HG03060 (cell line): ENCODE results near the gene MLPH.

Experiments used
- ATAC-seq: cut with Tn5 transposase; IDR thresholded peaks from one replicate; pipeline ENCODE4 v1.9.1; 2021; ENCODE audit warnings: low read depth, moderate number of reproducible peaks; ENCODE audit not compliant: unreplicated experiment

MLPH gene

DNA sequence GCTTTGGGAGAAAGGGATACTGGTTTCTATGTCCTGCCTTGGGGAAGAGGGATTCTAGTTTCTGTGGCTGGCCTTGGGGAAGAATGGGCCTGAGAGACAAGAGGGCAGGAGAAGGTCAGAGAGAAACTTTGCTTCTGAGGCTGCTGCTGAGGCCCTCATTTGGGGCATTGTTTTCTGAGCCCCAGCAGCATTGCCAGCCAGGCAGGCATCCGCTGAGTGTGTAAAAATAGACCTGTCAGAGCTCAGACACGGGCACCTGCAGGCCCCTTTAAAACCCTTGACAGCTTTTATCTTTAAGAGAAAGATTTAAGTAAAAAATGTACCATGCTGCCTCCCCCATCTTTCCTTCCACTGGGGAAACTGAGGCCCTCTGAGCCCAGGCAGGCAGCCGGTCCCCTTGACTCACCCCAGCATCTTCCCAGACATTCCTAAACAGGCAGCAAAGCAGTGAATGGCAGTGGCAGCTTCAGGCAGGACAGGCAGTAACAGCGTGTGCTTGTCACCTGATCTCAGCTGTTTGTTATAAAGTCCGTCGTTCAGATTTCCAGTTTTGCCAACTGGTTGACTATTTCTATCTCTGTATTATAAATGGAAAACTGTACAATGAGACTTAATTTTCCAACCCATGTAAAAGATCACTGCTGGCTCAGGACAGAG, 27.6 kb downstream of the MLPH start:
- ATAC-seq, result no peak

DNA sequence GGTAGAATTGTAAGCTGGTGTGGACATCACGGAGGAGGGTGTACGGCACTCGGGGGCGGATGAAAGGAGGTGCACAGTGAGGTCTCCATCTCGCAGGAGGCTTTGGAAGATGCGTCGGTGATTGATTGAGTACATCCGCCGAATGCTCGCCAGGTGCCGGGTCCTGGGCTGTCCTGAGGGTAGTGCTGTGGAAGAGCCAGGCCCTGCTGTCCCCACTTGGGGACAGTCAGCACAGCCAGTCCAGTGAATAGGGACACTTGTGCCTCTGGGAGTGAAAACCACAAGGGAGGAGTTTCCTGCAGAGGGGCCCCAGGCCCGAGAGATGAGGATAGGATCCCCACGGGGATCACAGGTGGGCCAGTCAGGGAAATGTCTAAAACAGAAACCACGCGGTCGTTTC, 28.1 kb downstream of the MLPH start:
- no peak for ATAC-seq

DNA sequence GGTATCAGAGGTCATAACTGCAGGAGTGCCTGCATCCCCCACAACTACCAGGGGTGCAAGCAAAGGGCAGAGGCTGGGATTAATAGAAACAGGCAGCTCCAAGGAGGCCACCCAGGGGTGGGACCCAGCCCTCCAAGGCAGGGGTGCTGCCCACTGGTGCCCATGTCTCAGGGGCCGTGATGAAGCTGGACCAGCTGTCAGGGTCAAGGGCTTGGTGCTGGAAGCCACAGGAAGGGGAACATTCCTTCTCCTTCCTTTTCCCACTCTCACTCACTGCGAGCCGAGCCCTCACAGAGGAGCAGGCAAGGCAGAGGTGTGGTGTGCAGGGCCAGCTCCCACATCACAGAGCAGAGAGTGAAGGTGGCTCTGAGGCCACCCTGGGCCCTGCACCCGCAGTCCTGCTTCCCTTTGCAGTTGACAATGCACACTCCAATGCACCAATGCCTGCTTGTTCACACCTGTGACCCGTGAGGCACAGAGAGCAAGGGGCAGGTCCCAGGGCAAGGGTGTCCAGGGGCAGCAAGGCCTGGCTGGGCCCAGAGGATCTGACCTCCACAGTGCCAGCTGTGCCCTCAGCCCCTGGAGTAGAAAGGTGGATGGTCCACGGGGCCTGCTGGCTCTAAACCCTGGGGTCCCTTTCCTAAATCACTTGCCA, 28.7 kb downstream of the MLPH start:
- no peak for ATAC-seq

DNA sequence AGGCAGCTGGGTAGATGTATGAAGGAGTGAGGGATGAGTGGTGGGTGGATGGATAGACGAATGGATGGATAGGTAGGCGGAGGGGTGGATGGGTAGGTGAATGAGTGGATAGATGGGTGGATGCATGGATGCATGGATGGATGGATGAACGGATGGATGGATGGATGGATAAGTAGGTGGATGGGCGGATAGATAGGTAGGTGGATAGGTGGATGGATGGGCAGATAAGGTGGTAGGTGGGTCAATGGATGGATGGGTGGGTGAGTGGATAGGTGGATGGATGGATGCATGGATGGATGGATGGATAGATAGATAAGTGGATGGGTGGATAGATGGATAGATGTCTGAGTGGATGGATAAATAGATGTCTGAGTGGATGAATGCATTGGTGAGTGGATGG, 30.1 kb downstream of the MLPH start:
- no peak for ATAC-seq

DNA sequence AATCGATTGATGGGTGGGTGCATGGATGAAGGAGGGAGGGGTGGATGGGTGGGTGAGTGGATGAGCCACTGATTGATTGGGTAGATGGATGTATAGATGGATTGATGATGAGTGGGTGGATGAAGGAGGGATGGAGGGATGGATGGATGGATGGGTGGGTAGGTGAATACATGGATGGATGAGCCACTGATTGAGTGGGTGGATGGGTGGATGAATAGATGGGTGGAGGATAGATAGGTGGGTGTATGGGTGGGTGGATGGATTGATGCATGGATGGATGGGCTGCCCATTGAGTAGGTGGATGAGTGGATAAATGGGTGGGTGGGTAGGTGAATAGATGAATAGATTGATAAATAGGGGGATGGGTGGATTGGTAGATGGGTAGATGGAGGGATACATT, 30.9 kb downstream of the MLPH start:
- ATAC-seq, result no peak

DNA sequence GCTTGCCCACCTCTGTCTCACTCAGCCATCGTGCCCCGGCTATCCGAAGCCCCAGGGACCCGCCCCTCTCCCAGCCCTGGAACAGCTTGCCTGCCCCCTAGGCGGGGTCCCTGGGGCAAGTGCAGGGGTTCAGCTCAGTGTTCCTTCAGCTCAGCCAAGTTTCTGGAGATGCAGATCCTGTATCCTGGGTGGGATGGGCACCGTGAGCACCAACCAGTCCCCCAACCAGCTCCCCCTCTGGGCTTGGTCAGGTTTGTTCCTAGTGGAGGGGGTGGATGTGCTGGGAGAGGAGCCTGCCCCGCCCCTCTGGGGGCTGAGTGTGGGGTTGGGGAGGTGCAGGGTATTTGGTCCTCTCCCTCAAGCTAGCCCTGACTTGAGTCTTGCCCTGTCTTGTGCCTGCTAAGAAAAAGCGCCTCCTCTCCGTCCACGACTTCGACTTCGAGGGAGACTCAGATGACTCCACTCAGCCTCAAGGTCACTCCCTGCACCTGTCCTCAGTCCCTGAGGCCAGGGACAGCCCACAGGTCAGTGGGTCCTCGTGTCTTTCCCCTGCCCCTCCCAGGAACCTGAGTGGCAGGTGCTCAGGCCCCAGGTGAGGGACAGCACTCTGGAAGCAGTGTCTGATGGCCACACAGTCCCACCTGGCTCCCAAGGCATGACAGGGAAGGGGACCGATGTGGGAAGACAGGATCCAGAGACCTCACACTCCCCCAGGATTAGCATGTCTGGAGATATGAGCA, 32.6 kb downstream of the MLPH start:
- no peak for ATAC-seq

DNA sequence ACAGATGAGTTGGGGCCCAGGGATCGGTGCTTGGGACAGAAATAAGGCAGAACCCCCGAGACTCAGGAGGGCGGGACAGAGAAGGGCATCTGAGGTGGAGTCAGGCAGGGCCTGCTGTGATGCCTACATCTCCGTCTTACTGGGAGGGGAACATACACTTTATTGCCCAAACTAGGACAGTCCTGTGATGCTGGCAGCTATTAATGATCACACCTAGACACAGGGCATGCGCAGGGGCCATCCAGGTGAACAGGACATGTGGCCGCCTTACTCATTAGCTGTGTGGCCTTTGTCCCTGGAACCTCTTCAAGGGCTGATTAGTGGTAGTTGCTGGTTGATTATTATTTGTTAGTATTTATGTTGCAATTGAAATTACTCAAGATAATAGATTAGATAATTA, 33.2 kb downstream of the MLPH start:
- no peak for ATAC-seq

DNA sequence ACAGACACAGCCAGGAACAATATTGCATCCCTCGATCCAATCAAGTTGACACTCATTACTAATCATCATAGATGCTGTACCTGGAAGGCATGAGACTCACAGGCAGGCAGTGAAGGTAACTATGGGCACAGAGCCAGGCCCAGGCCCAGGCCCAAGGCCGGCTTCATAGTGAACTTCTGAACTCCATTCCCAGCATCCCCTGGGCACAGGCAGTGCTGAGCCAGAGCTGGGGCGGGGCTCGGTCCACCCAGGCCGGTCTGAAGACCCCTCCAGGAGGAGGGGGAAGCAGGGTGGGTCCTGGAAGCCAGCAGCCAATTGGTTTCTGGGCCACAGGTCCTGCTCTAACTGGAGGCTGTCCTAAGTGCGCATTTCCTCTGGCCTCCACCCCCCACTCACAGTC, 37.6 kb downstream of the MLPH start:
- no peak for ATAC-seq

DNA sequence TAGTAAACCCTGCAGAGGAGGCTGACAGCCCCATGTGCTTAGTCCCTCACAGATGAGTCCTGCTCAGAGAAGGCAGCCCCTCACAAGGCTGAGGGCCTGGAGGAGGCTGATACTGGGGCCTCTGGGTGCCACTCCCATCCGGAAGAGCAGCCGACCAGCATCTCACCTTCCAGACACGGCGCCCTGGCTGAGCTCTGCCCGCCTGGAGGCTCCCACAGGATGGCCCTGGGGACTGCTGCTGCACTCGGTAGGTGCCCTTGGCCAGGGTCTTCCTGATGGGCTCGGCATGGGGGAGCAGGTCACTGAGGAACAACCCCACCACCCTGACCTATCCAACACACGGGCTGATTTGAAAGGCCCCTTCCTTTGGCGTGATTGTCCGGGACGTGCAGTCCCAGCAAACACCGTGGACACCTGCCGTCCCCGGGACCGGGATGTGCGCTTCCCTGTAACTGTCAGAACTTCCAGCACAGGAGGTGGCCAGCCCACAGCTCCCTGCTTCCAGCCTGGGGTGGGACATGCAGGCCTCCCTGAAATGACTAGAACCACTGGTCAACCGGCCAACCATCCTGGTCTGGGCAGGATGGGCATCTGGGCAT, 38.6 kb downstream of the MLPH start:
- ATAC-seq, result no peak

DNA sequence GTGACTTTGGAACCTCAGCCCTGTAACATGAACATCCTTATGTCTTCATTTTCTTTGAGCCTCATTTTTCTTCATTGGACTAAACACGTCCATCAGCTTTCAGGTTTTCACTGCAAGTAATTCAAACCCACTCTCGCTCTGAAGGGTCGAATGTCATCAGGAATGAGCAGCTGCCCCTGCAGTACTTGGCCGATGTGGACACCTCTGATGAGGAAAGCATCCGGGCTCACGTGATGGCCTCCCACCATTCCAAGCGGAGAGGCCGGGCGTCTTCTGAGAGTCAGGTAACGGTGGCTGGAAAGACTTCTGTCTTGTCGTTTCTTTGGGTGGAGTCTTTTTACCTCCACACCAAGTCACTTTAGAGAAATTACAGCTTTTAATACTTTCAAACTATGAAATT, 40.2 kb downstream of the MLPH start:
- no peak for ATAC-seq

DNA sequence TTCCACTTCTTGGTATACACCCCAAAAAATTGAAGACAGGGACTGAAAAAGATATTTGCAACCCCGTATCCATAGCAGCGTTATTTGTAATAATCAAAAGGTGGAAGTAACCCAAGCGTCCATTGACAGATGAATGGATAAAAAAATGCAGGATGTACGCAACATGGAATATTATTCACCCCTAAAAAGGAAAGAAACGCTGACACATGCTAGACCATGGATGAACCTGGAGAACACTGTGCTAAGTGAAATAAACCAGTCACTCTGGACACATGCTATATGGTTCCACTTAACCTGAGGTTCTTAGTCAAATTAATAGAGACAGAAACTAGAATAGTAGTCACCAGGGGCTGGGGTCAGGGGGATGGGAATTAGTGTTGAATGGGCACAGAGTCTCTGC, 40.7 kb downstream of the MLPH start:
- no peak for ATAC-seq

DNA sequence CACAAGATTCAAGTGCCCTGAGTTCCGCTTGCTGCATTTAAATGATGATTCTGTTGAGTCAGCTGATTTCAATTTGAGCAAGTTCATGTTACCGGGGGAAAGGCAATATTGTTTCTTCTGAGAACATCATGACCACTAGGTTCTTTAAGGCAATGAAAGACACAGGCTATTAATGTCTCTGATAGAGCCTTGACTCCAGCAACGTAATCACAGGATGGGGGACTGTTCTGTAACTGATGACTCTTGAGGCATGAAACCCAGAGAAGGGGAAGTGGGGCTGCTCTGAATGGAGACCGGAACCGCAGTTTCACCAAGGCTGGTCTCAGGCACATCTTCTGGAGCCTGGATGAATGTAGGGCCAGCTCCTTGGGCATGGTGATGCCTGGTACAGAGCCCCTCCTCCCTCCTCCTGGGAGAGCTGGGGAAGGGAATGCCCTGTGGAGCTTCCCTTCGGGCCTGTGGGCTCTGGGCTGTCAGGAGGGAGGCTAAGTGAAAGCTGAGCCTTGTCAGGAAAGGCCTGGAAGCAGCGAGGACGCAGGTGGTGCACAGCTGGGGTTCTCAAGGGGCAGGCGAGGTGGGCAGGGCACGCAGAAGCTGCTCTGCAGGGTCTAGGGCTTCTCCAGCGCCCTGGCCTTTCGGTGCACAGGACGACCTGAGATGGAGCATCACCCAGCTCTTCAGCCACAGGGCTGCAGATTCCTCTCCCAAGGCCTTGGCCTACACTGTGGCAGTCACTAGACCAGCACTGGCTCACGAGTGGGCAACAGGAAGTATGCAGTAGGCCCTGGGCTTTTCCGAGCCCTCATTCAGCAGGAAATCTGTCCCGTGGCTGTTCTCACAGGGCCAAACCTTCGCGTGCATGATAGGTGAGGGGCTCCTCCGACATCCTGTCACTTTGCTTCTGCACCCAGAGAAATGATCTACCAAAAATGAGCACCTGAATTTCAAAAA, 42.7 kb downstream of the MLPH start:
- no peak for ATAC-seq

DNA sequence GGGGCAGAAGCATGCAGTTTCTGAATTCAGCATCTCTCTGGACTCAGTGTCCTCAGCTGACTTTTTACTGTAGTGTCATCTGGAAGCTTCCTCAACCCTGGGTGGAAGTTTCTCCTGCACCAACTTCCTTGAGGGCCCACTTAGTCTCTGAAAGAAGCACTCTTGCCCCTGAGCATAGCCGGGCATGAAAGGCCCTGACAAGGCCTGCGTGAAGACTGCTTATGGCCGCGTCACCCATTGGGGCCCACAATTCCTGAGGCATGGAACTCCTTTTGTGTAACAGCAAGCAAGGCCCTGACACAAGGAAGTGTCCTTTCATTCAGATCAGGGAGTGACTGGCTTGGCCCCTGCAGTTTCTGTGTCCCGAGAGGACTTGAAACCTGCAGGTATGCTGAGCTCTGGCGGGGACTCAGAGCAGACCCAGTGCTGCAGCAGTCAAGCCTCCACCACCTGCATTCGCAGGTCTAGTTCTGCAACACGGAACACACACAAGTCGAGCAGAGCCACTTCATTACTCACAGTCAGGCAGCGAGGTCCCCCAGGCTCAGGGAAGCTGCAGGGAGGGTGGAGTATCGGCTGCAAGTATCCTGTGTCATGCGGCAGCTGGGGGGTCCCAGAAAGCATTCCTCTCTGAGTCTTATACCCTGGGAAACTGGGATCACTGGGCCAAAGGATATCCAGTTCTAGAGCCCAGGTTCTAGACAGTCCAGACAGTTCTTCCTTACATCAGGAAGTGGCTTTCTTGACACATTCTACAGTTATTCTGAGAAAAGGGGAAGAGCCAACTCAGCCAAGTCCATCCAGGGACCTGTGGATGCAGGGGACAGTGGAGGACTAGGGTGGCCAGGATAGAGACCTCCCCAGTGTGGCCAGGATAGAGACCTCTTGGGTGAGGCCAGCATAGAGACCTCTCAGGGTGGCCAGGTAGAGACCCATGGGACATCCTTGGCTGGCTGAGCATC, 43.7 kb downstream of the MLPH start:
- ATAC-seq, result no peak

DNA sequence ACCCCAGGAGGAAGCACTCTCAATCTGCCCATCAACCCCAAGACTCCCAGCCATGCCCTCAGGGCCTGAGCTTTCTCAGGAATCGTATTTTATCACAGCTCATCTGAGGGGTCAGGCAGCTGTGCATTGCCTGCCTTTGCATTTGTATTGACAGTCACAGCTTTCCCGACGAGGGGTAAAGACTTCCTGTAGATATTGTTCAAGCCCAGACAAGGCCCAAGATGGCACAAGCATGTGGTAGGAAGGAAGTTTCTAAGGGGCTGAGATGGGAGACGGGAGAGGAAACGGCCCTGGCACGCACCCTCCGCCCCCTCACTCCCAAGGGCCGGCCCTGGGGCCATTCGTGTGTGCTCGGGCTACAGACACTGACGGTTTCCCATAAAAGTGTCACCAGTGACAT, 45.1 kb downstream of the MLPH start:
- no peak for ATAC-seq

DNA sequence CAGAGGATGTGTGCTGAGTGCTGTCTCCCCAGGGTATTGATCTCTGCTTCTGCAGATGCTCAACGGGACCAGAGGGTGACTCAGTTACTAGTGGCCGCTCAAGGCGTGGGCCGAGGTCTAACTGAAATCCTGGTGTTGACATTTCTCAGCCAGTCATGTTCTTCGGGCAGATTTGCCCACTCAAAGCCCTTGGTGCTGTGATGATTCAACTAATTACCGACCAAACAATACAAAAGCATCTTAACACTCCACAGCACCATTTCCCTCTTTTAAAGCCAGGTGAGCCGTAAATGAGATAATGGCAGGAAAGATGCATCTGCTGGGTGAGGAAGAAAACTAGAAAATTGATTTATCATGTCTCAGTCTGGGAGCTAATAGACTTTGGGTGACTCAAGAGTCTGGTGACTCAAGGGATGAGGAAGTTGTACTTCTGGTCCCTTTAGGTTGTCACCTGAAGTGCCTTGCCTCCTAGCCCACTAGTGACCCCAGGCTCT, 46.7 kb downstream of the MLPH start:
- ATAC-seq, result no peak

DNA sequence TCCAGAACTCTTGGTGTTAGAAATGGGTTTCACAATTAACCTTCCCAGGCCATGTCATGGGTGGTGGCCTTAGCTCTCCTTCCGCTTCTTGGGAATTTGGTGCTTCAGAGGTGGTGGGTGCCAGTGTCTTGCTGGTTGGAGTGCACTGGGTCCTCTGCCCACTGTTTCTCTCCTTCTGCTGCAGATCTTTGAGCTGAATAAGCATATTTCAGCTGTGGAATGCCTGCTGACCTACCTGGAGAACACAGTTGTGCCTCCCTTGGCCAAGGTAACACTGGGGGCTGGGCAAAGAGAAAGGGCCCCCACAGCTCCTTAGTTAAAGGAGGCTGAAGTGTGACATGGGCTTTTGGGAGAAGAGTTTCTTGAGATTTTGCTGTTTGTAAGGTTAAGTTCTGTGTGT, 47.3 kb downstream of the MLPH start:
- ATAC-seq, result no peak

DNA sequence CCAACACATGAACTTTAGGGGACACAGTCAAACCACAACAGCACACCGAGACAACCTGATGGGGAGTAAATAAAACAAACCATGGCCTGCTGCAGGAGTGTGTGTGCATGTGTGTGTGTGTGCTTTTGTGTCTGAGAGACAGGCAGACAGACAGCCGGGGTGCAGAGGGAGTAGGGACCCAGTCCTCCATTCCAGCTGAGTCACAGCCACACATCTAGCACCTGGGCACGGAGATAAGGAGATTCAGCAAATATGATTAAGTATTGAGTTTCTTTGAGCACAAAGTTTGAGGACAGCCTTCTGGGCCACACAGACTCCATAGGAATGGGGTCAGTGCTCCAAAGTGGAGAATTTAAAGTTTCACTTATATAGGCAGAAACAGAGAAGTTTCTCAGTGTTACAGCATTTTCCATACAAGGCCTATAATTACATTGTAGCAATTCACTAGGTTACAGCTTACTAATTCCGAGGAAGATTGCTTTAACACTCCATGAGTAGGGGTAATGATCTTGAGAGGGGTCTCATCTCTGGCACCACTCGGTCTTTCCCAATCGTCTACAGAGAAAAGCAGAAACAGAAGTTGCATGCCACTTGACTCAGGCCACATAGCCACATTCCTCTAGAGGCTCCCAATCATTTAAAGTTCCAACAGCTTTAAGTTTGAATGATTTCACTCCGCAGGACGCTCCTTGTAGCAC, 48.5 kb downstream of the MLPH start:
- ATAC-seq, result no peak

DNA sequence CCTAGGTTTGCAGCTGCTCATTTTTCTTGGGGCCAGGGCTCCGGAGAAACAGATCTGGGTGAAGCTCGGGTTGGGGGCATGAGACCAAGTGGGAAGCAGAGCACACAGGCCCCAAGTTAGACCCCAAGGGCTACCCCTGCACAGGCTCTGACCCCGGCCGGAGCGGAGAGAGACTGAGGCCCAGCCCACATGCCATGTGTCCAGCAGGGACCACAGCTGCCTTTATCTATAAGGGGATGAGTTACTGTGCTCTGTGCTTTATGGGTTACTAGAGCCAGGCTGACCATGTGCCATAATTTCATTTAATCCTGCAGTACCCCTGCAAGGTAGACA, 49.0 kb downstream of the MLPH start:
- no peak for ATAC-seq

DNA sequence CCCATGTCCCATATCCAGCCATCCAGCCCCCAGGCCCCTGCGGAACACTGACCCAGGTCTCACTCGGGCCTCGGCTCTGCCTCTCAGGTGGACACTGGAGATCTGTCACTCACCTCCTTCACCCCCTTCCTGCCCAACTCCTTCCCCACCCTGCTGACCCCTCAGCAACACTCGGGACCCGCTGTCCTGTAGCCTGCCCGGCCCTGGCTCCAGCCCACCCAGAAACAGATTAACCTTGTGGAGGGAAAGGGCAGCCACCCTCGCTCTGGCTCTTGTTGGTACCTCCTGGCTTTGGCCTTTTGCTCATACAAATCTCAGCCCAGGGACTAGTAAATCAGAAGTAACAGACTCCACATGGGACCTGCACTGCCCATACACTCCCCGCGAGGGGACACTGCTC, 49.6 kb downstream of the MLPH start:
- ATAC-seq, result no peak
